HG03064 (cell line): ENCODE measurements around the gene NKX1-1.

ENCODE experiments used
- ATAC-seq: cut with Tn5 transposase; IDR thresholded peaks from one replicate; pipeline ENCODE4 v1.9.1; 2021; ENCODE audit warnings: low read depth; ENCODE audit not compliant: unreplicated experiment

Gene NKX1-1

DNA sequence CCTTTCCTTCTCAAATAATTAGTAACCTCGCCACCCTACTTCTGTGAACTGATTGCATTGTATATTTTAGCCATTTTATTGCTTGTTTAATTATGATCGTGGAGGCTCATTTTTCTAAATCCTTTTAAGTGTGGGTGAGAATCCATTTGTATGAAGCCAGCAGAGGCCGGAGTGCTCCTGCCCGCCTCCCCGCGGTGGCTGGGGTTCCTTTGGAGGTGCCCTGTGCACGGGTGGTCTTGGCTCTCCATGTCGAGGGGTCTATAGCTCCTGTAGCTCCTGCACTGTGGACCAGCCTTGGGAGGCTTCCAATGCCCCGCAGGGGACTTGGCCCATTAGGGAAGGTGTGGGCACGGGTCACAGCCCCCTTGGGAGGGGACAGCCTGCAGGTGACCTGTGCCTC is 44.2 kb downstream of the NKX1-1 start:
- no peak for ATAC-seq

DNA sequence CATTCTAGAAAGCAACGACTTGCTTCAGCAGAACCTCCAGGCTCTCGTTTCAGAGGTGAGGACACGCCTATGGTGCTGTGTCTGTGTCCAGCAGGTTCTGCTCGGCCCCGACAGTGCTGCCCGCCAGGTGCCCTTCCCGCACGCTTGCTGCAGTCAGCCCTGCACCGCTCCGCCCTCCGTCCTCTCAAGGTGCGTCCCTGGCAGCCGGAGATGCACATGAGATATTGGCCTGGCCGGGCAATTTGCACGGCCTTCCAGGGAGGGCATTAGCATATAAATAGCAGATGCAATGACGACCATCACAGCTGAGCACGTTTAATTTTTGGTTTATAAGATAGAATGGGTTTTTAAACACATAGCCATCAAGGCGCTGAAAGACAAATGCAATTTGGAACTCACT is 44.8 kb downstream of the NKX1-1 start:
- no peak for ATAC-seq

DNA sequence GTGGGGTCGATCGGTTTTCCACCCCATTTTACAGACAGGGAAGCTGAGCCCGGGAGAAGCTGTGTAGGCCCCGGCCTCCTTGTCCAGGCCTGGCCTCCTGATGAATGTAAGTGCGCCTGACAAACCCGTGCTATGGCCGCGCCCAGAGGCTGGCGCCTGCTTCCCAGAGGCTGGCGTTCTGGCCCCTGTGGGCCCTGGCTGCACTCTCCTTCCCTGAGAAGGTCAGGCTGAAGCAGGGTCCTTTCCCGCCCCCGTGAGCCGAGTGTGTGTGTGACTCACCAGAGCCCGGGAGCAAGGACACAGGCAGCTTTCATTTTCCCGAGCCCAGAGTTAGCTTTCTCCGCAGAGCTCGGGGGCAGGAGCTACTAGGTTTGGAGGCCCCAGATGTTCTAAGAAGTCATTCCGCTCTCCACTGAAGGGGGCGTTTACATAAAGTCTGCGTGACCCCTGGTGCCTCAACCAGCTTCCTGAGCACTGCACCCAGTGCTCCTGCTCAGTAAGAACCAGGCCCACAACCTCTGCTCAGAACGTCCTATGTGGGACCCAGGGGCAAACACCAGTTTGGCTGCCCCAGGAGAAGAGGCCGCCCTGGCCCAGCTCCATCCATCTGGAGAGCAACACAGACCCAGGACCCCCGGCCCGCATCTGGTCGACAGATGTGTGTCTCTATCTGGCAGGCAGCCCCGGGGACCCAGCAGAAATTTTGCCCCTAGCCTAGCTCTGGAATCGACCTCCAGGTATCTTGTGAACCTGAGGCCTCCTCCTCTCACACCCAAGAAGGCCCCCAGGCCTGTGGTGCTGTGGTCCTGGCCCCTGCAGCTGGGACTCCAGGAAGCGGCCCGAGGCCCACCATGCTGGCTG is 45.6 kb downstream of the NKX1-1 start:
- ATAC-seq = no peak

GRCh38 chr4:1359976-1360375 is 46.3 kb downstream of the NKX1-1 start:
- ATAC-seq = no peak

- no peak for ATAC-seq
These were observed 47.1 kb downstream of the NKX1-1 start for GRCh38 chr4:1359144-1359501.

GRCh38 chr4:1358421-1359143 is 47.7 kb downstream of the NKX1-1 start:
- no peak for ATAC-seq

GRCh38 chr4:1357356-1358248 is 48.6 kb downstream of the NKX1-1 start:
- ATAC-seq = no peak

DNA sequence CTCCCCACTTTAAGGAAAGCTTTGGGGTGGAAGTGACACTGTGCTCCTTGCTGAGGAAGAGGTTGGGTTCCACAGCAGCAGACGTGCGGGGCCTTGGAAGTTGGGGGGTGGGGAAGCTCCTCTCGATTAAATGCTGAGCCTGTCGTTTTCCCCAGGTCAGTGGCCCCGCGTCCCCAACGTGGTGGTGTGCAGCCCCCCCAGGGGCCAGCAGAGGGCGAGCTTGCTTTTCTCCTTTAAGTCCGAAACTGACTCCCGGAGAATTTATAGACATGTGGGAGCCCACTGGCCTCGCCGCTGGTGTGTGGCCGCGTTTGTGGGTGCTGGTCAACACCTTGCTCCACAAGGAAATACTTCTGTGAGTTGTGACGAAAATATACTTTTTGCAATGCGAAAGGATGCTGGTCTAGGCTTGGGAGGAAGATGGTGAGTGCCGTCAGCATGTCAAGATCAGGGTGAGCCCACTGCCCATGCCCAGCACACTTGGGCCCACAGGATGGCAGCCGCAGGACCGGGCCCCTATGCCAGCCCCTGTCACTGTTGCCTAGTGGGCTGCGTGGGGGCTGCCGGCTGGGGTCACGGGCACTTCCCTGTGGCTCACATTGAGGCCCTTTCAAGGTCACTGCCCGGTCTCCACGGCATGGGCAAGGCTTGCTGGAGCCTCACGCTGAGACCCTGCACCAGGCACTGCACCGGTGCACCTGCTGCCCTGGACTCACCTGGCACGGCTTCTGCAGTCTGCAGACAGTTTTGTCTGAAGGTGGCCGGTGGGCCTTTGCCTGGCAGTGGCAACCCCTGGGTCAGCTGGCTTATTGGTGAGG is 49.9 kb downstream of the NKX1-1 start:
- ATAC-seq = no peak

DNA sequence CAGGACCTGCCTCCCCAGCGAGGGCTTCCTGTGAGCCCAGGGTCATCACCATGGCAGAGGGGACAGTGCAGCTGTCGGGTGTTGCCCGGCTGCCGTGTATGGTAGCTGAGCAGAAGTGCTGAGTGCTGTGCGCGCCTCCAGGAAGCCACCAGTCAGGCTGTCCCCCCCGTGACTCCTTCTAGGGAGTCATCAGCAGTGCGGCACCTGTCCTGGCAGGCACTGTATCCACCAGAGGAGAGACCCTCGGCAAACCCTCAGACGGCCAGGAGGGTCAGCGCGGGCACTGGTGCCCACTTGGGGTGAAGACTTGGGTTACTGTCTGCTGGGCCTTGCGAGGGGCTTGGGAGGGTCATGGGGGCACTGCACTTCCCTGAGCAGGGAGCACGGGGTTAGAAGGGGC is 50.9 kb downstream of the NKX1-1 start:
- no peak for ATAC-seq

DNA sequence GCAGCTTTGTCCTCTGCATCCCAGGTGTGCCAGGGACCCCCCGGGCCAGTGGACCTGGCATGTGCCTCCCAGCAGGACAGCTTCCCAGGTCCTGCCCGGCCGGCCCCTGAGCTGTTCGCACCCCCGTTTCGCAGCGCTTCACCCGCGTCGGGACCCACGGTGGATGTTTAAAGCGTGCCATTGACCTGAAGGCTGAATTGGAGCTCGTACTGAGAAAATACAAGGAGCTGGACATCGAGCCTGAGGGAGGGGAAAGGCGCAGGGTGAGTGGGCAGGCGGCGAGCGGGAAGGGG is 51.3 kb downstream of the NKX1-1 start:
- no peak for ATAC-seq

- ATAC-seq = no peak
These were observed 51.9 kb downstream of the NKX1-1 start for GRCh38 chr4:1354136-1354982.

DNA sequence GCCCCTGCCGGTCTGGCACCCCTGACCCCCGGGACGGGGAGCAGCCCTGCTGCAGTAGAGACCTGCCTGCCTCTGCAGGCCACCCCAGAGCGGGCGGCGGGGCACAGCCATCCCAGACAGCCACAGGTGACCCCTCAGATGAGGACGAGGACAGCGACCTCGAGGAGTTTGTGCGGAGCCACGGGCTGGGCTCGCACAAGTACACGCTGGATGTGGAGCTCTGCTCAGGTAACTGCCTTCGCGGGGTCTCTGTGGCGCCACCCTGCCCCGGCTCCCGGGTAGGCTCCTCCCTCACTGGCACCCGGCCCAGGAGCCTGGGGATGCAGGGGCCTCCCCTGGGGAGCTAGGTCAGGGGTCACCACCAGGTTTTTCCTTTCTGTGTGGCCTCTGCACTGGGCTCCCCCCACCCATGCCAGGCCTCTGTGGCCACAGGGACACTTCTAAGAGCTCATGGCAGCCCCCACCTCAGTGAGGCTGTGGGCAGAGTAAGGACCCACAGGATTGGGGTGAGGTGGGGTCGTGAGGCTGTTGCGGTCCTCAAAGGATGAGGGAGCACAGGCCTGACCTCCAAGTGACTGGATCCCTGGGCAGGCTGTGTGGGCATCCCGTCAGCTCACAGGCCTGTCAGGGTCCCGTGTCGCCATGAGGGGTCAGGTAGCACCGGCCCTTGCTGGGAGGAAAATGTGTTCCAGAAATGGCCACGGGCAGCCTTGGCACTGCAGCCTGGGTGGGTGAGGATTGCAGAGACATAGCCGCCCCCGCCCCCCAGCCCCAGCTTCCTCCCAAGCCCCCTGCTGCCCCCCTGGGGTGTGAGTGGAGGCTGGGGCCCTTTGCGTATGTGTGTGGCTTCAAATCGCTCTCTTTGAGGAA is 52.8 kb downstream of the NKX1-1 start:
- ATAC-seq = no peak
